ENCODE data around the gene TLCD3B. TPM values are rescaled to one million over a fixed set of nuclear protein-coding genes. Genes with fewer than 3 reads are reported as not detected.

Gene TLCD3B
- total RNA-seq, 1 experiment from 2014 or later, result 1.3 TPM

DNA sequence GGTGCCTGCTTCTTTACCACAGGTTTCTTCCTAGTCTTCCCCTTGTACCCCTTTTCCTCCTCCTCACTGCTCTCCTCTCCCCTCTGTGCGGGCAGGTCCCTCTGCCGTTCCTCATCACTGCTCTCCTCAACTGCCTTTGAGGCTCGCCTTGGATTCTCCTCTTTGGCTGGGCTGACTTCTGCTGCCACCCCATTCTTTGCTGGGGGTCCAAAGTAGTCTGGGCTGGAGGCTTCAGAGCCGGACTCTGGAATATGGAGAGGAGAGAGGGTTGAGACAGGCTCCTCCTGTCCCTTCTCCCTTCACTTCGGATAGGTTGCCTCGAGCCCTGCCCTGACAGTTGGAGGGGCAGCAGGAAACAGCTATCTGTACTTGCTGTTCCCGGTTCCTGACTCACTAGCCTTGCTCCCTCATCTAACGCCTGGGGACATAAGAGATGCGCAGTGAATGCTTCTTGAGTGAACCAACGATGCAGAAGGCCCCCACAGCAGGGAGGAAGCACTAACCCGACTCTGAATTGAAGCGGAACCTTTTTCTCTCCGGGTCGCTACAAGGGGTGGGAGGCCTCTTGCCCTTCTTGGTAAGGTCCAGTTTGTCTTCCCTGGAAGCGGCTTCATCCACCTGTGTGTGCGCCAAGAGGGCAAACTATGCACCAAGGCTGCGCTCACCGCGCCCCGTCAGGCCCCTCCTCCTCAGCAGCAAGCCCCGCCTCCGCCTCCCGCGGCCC lies 36.3 kb downstream of the TLCD3B start:
- in situ Hi-C loops (cut with HindIII; ENCODE audit: low sequenced_read_pairs), result no loop called here
- DNase-seq (ENCODE audit: low spot score), result no peak

DNA sequence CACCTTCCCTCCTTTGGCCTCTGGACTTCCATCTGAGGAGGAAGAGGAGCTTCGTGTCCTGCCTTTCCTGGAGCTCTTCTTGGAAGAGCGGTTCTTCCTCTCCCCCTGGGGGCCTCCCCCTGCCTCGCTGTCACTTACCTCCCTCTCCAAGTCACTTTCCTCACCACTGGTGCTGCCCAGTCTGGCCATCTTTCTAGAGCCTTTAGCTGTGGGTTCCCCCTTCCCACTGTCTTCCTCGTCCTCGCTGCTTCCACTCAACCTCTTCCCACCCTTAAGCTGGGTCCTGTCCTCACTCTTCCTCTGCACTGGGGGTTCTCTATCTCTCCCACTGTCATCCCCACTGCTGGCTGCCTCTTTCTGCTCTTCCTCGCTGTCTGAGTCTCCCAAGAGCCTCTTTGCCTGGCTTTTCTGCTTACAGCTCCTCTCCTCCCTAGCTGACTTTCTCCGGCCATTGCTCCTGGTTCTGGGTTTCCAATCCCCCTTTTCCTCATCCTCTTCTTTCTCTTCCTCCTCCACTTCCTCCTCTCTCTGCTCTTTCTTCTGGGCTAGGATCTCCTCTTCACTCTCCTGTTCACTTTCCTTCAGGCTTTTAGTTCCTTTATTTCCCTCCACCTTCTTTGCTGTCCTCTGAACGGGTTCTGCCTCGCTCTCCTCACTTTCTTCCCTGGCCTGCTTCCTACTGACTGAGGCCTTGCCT lies 37.0 kb downstream of the TLCD3B start:
- DNase-seq (ENCODE audit: low spot score), result no peak
- in situ Hi-C loops (cut with HindIII; ENCODE audit: low sequenced_read_pairs), result no loop called here

- in situ Hi-C loops (cut with HindIII; ENCODE audit: low sequenced_read_pairs), result no loop called here
- no peak for DNase-seq (ENCODE audit: low spot score)
Measured at GRCh38 chr16:29993191-29993902, 37.7 kb downstream of the TLCD3B start.

- in situ Hi-C loops (cut with HindIII; ENCODE audit: low sequenced_read_pairs), result no loop called here
- DNase-seq (ENCODE audit: low spot score), result no peak
Measured at GRCh38 chr16:29992344-29992967, 38.6 kb downstream of the TLCD3B start.

DNA sequence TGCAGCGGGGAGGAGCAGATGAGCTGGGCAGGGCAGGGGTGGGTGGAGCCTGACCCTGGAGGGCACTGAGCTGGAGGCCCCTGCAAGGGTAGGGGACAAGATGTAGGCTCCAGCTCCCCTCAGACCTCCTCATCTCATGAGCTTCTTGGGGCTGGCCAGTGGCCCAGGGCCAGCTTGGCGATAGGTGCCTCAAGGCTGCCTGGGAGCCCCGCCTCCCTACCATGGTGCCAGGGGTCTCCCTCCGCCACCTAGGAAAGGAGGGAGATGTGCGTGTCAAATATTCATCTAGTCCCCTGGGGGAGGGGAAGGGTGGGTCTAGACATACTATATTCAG lies 39.5 kb downstream of the TLCD3B start:
- in situ Hi-C loops (cut with HindIII; ENCODE audit: low sequenced_read_pairs), result no loop called here
- no peak for DNase-seq (ENCODE audit: low spot score)

DNA sequence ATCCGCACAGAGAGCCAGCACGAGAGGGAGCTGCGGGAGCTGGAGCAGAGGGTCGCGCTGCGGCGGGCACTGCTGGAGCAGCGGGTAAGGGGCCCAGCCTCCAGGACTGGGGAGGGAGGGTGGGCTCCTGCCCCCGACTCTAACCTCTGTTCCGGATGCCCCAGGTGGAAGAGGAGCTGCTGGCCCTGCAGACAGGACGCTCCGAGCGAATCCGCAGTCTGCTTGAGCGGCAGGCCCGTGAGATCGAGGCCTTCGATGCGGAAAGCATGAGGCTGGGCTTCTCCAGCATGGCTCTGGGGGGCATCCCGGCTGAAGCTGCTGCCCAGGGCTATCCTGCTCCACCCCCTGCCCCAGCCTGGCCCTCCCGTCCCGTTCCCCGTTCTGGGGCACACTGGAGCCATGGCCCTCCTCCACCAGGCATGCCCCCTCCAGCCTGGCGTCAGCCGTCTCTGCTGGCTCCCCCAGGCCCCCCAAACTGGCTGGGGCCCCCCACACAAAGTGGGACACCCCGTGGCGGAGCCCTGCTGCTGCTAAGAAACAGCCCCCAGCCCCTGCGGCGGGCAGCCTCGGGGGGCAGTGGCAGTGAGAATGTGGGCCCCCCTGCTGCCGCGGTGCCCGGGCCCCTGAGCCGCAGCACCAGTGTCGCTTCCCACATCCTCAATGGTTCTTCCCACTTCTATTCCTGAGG lies 40.0 kb downstream of the TLCD3B start:
- DNase-seq (ENCODE audit: low spot score), result no peak
- in situ Hi-C loops (cut with HindIII; ENCODE audit: low sequenced_read_pairs), result no loop called here

- in situ Hi-C loops (cut with HindIII; ENCODE audit: low sequenced_read_pairs), result no loop called here
- DNase-seq (ENCODE audit: low spot score), result no peak
Measured at GRCh38 chr16:29990034-29990433, 41.0 kb downstream of the TLCD3B start.

DNA sequence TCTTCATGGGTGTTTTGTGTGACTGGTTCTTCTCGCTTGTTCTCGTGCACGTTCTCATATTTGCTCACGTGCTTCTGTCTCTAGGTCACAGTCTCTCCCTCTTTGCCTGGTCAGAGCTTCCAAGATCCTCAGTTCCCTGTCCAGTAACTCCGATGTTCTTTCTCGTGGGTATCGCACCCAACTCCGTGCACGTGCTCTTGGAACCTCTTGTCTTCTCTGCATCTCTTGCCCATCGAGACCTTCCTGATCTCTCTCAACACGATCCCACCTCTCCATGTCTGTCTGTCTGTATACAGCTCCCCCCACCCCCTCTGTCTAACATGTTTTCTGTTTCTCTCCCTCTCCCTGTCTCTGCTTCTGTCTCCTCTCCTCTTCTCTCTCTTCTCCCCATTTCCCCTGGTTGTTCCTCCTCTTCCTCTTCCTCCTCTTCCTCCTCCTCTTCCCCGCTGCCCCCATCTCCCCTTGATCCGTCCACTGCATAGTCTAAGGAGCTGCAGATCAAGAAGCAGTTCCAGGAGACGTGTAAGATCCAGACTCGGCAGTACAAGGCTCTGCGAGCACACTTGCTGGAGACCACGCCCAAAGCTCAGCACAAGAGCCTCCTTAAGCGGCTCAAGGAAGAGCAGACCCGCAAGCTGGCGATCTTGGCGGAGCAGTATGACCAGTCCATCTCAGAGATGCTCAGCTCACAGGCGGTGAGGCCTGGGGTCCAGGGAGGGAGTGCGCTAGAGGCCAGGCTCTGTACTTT lies 41.8 kb downstream of the TLCD3B start:
- in situ Hi-C loops (cut with HindIII; ENCODE audit: low sequenced_read_pairs), result no loop called here
- no peak for DNase-seq (ENCODE audit: low spot score)

GRCh38 chr16:29988346-29989075 lies 42.6 kb downstream of the TLCD3B start:
- no peak for DNase-seq (ENCODE audit: low spot score)
- in situ Hi-C loops (cut with HindIII; ENCODE audit: low sequenced_read_pairs), result no loop called here

DNA sequence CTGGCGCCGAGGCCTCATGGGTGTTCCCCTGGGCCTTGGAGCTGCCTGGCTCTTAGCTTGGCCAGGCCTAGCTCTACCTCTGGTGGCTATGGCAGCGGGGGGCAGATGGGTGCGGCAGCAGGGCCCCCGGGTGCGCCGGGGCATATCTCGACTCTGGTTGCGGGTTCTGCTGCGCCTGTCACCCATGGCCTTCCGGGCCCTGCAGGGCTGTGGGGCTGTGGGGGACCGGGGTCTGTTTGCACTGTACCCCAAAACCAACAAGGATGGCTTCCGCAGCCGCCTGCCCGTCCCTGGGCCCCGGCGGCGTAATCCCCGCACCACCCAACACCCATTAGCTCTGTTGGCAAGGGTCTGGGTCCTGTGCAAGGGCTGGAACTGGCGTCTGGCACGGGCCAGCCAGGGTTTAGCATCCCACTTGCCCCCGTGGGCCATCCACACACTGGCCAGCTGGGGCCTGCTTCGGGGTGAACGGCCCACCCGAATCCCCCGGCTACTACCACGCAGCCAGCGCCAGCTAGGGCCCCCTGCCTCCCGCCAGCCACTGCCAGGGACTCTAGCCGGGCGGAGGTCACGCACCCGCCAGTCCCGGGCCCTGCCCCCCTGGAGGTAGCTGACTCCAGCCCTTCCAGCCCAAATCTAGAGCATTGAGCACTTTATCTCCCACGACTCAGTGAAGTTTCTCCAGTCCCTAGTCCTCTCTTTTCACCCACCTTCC lies 43.5 kb downstream of the TLCD3B start:
- no peak for DNase-seq (ENCODE audit: low spot score)
- in situ Hi-C loops (cut with HindIII; ENCODE audit: low sequenced_read_pairs), result no loop called here

DNA sequence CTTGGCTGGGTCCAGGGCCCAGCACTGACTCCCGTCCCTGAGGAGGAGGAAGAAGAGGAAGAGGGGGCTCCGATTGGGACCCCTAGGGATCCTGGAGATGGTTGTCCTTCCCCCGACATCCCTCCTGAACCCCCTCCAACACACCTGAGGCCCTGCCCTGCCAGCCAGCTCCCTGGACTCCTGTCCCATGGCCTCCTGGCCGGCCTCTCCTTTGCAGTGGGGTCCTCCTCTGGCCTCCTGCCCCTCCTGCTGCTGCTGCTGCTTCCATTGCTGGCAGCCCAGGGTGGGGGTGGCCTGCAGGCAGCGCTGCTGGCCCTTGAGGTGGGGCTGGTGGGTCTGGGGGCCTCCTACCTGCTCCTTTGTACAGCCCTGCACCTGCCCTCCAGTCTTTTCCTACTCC lies 44.1 kb downstream of the TLCD3B start:
- in situ Hi-C loops (cut with HindIII; ENCODE audit: low sequenced_read_pairs), result no loop called here
- DNase-seq (ENCODE audit: low spot score), result no peak

- in situ Hi-C loops (cut with HindIII; ENCODE audit: low sequenced_read_pairs), result no loop called here
- DNase-seq (ENCODE audit: low spot score), result no peak
Measured at GRCh38 chr16:29986231-29986630, 44.8 kb downstream of the TLCD3B start.

- no peak for DNase-seq (ENCODE audit: low spot score)
- in situ Hi-C loops (cut with HindIII; ENCODE audit: low sequenced_read_pairs), result no loop called here
Measured at GRCh38 chr16:29985271-29985811, 45.7 kb downstream of the TLCD3B start.

DNA sequence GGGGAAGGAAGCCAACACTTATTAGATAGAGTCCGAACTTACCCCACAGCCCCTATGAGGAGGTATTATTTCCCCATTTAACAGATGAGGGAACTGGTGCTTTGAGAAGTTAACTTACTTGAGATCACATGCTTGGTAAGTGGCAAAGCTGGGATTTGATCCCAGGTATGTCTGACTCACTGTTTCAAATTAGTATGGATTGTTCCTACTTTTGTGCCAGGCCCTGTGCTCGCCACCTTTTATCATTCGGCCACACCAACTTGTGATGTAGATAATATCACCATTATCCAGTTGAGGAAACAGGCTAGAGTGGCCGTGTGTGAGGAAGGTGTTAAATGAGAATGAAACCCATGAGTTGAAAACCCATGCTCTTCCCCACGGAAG lies 46.3 kb downstream of the TLCD3B start:
- in situ Hi-C loops (cut with HindIII; ENCODE audit: low sequenced_read_pairs), result no loop called here
- DNase-seq (ENCODE audit: low spot score), result no peak

- DNase-seq (ENCODE audit: low spot score), result no peak
- in situ Hi-C loops (cut with HindIII; ENCODE audit: low sequenced_read_pairs), result no loop called here
Measured at GRCh38 chr16:29984137-29984763, 46.8 kb downstream of the TLCD3B start.

- in situ Hi-C loops (cut with HindIII; ENCODE audit: low sequenced_read_pairs), result no loop called here
Measured at GRCh38 chr16:29983420-29984136, 47.5 kb downstream of the TLCD3B start.

More at GRCh38 chr16:29983420-29984136, 47.5 kb downstream of the TLCD3B start:
- no peak for DNase-seq (ENCODE audit: low spot score)

All from G401 (cell line).